Stimulated activated CD8-positive, alpha-beta memory T cell treated with anti-CD3 and anti-CD28 coated beads, Interleukin-12 subunit alpha, Interleukin-12 subunit beta, amount 100 ng/mL, for 4 hours (primary cell): ENCODE measurements around the gene OSBP2.

Experiments
- DNase-seq: peaks from one replicate; pipeline ENCODE4 v3.0.0-alpha.2; 2020; ENCODE audit warnings: low read depth

The OSBP2 gene

GRCh38 chr22:30843245-30843644 lies 148.6 kb downstream of the OSBP2 start:
- DNase-seq = no peak

GRCh38 chr22:30847583-30847982 lies 152.9 kb downstream of the OSBP2 start:
- DNase-seq = no peak

DNA sequence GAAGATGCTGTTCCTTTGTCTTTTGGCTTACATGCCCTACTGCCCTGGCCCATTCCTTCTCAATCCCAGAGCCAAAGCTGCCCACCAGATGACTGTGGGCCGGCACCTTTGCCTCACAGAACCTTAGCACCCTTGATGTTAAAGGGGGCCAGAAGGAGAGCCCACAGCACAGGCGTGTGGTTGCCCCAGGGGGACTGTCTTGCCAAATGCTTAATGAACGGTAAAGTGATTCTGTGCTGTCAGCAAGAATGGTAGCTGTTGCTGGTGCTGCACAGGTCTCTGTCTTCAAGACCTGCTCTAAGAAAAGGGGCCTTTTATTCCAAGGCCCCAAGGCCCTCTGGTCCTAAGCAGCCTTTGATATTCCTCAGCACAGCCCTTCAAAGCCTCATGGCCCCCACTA lies 160.6 kb downstream of the OSBP2 start:
- no peak for DNase-seq

DNA sequence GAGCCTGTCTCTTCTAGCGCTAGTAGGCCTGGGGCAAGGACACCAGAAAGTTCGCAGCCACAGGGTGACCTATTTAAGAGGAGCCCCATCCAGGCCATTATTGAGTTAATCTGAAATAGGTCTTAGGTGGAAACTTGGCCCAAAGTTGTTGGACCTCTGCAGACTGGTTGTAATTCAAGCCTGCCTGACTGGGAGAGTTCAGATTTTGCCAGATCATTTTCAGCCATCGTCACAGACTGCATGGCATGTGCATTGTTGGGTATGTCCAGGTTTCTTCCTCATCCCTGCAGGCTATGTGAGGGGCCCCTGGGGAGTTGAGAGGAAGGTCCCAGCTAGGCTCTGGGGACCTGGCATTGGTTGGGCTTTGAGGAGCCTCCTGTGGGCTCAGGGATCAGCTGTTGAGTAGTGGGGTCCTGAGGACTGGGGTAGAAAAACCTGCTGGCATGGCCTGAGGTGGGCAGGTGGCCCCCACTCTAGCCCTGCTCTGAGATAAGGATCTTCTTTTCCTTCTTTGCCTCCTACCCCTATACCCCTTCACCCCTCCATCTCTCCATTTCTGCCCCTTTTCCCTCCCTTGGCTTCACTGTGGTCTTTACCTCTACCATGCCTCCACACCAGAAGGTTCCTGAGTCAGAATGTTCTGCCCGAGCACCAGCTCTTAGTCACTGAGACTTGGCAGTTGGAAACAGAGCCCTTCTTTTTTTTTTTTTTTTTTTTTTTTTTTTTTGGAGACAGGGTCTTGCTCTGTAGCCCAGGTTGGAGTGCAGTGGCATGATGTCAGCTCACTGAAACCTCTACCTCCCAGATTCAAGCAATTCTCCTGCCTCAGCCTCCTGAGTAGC lies 161.2 kb downstream of the OSBP2 start:
- DNase-seq = no peak

- DNase-seq = no peak
These were observed 162.2 kb downstream of the OSBP2 start for GRCh38 chr22:30856741-30857502.

GRCh38 chr22:30857791-30858190 lies 163.1 kb downstream of the OSBP2 start:
- DNase-seq = no peak

DNA sequence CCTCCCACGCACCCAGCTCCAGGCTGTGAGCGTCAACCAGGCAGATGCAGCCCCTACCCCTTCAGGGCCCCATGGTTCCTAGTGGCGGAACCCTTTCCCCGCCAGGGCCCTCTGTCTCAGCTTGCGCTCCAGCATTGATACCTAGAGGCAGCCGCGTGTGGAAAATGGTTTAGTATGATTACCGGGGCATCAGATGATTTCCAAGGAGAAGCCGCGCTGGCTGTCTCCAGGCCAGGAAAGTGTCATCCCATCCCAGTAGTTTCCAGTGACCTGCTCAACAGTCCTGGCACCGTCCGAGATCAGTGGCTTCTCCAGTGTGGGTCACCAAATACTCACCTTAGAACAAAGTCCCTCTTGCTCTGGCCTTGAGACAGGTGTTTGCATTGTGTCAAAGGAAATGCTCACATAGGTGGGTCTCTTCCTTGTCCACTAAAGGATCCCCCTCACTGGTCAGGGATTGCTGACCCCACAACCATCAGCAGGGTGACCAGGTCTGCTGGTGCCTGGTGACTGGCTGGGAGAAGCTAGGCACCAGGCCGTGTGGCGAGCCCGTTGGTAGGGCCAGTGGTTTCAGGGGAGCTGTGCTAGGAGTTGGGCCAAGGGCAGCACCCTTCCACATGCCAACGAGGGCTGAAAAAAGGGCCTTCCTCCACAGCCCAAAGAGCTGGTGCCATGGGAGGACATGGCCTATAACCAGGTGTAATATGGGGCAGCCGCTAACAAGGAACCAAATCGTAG lies 164.5 kb downstream of the OSBP2 start:
- DNase-seq = no peak

GRCh38 chr22:30859714-30860095 lies 165.0 kb downstream of the OSBP2 start:
- DNase-seq = no peak

DNA sequence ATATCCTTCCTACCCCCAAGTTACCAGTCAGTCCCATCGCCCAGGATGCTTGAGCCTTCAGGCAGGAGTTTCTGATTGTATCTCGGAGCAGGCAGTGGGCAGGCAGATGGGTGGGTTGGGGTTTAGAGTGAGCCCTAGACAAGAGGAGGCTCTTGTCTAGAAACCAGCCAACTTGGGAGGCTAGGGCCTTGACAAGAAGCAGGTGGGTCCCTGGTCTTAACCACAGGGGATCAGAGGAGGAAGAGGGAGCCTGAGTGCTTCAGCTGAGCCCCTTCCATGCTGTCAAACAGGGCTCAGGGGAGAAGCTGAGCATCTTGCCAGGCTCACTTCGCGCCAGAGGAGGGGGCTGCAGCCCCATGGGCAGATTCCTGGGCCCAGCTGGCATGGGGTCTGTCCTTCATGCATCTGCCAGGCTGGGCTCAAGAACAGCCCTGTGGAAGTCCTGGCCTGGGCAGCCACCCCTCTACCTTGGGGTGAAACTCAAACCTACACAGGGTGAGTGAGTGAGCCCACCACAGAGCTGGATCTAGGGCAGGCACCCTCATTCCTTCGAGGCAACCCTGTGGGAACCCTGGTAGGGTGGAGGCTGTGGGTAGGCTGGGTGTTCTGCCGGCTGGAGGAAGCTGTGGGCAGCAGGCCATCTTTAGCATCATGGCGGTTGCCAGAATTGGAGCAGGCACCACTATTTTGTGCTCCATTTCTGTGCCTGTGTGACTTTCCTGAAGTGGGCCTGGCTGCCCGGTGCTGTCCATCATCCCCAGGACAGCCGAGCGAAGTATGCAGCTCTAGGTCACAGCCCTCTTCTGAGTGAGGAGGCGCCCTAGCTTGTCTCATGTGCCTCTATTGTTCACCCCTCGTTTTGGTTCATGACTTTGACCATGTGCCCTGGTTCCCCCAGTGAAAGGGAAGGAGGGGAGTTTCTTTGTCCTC lies 165.8 kb downstream of the OSBP2 start:
- no peak for DNase-seq

GRCh38 chr22:30861131-30861530 lies 166.5 kb downstream of the OSBP2 start:
- DNase-seq = no peak

GRCh38 chr22:30861688-30862552 lies 167.2 kb downstream of the OSBP2 start:
- no peak for DNase-seq

GRCh38 chr22:30863081-30863833 lies 168.6 kb downstream of the OSBP2 start:
- no peak for DNase-seq

DNA sequence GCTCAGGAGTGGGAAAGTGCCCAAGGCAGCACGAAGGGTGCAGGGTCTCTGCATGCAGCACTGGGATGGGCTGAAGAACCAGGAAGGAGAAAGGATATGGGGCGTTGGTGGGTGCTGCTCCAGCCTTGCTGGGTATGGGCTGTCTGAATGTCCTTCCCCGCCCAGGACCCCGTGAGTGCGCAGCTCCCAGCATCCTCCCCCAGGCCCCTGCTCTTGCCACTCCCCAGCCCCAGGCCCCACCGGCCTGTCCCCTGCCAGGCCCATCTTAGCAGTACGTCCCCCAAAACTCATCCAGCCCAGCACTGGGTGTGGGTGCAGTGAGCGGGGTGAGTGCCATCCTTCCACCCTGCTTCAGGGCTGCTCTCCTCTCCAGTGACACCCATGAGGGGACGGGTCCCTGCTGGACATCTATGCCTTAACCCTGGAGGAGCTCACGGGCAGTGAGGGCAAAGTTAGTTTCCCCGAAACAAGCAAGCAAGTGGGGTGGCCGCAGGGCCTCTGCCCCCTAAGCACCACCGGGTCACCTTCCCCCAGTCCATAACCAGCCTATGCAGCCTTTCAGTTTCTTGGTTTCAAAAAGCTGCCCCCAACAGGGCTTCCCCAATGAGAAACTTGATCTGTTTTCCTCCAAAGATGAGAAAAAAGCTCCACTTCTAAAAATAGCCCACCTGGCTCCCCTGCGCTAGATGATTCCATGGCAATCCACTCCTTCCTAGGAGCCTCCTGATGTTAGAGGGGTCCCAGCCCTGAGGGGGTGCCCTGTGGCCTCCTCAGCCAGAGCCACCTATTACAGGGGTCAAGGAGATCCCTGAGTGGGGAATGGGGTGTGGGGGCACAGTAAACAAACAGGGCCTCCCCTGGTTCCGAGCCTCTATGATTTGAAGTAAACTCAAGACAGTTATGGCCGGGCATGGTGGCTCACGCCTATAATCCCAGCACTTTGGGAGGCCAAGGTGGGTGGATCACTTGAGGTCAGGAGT lies 170.1 kb downstream of the OSBP2 start:
- DNase-seq = no peak

DNA sequence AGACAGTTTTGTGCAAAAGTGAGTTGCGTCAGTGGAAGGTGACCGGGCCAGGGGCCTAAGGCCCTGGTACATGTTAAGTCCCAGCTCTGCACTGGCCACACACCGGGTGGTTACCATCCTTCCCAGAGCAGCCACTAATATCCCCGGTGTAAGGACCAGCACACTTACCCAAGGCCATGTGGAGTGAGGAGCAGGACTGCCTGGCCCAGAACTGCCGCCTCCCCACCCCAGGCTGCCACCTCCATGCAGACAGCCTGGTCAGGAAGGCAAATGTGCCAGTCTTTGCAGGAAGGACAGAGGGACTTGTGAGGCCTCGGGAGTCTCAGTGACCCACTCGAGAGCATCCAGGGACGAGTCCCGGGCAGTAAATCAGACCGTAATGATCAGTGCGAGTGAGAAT lies 171.0 kb downstream of the OSBP2 start:
- DNase-seq = no peak

DNA sequence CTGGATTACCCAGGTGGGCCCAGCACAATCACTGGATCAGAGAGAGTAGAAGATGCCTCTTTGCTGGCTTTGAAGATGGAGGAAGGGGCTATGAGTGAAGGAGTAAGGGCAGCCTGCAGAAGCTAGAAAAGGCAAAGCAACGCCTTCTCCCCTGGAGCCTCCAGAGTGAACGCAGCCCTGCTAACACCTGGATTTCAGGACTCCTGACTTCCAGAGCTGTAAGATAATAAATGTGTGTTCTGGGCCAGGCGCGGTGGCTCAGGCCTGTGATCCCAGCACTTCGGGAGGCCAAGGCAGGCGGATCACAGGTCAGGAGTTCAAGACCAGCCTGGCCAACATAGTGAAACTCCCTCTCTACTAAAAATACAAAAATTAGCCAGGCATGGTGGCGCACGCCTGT lies 171.5 kb downstream of the OSBP2 start:
- DNase-seq = no peak

GRCh38 chr22:30866811-30867271 lies 172.2 kb downstream of the OSBP2 start:
- DNase-seq = no peak

GRCh38 chr22:30867746-30868662 lies 173.3 kb downstream of the OSBP2 start:
- DNase-seq = no peak
